NCI-H524 treated with DMSO at 0.1 percent for 48 hours (cell line): ENCODE results near the gene DCAF7.

Experiments
- DNase-seq: peaks from one replicate; lab custom pipeline; 2025; lab: John Stamatoyannopoulos, UW

The DCAF7 gene

DNA sequence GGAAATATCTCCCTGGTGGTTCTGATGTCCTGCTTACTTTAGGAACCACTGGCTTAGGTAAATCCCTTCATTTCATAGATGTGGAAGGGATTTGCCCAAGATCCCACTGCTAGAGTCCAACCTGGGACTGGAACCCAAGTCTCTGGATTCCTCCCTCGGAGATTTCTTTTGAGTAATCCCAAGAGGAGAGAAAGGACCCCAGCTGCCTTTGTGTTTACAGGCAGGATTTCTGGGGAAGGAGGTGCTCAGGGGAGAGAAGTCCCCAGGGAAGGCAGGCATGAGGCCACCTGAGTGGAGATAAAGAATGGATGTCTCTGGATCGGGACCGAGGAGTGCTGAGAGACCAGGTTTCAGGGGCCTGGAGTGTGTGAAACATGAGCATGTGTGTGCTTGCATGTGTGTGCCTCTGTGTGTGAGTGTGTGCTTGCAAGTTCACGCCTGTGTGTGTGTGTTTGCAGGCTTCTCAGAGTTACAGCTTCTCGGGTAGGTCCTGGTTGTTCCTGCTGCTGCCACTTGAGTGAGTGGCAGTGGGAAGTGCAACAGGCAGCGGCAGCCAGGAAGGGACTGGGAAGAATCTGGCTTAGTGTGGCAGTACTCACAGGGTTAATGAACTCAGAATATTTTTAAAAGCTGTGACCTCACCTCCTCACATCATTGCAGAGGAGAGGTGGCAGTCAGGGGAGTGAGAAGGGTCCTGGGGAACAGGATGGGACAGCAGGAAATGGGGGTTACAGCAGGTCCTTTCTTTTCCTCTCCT is 24.9 kb upstream of the DCAF7 start:
- no peak for DNase-seq

DNA sequence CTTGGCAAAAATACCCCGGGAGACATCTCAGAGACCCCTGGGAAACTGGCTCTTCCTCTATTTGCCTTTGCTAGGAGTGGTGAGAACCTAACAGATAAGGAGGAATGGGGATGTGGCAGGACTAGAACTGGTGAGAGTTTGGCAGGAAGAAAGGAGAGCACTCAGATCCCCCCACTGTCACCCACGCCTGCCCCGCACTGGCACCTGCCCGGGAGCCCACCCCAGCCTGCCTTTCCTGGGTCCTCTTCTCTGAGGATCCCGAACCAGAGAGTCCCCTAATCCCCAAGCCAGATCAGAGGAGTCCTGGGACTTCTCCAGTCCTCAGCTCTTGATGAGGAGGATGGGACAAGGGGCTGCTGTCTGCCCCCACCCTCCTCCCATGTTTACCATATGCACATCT is 23.4 kb upstream of the DCAF7 start:
- DNase-seq, result no peak

DNA sequence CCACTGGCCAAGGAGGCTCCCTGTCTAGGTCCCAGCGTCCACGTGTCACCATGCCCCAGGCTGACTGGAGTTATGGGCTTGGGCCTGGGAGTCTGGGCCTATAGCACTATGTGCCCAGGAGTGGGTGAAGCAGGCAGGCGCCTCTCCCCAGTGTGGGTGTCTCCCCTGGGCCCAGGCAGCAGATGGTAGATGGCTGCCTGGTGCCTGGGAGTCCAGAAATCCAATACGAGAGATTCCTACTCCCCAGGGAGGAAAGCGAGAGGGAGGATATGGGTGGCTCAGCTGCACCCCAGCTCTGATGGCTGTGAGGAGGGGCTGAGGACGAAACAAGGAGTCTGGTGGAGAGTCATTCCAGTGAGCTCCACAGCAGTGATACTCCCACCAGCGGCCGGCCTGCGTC is 22.1 kb upstream of the DCAF7 start:
- no peak for DNase-seq

DNA sequence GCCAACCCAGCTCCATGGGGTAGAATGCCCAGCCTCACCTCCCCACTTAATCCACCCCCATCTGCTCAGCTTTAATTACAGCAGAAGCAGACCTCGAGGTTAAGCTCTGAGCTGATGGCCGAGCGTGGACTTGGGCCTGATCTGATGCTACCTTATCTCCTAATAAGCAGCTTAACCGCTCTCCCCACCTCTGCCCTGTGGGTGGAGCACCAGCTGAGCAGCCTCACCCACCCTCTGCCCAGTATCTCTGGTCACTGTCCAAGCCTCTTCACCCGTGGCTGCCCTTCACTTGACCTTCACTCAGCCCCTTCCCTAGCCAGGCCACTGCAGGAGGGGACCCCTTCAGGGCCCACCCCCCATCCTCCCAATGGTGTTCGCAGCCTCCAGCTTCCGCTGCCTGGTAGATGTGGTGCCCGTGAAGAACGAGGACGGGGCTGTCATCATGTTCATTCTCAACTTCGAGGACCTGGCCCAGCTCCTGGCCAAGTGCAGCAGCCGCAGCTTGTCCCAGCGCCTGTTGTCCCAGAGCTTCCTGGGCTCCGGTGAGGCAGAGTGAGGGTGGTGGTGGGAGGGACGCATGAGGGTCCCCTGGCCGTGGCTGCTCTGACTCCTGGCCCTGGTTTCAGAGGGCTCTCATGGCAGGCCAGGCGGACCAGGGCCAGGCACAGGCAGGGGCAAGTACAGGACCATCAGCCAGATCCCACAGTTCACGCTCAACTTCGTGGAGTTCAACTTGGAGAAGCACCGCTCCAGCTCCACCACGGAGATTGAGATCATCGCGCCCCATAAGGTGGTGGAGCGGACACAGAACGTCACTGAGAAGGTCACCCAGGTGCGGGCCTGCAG is 20.3 kb upstream of the DCAF7 start:
- DNase-seq, result peak; percentile 77

DNA sequence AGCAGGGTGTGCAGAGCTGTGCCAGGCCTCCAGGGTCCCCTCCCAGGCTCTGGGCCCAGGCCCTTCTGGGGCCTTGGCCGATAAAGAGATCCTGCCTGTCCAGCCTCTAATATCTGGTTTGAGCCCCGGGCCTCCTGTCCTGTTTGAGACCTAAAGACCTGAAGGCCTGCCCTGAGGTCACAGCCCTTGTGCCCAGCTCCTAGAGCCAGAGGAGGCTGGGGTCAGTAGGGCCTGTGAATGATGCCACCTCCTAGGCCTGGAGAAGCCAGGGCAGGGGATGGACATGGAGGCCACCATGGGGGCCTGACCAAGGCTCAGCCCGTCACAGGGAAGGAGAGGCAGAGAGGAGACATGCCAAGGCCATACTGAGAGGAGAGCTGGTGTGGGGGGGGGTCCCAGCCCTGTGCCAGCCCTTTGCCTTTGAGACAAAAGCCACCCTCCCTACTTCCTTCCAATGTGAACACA is 19.7 kb upstream of the DCAF7 start:
- DNase-seq, result no peak

DNA sequence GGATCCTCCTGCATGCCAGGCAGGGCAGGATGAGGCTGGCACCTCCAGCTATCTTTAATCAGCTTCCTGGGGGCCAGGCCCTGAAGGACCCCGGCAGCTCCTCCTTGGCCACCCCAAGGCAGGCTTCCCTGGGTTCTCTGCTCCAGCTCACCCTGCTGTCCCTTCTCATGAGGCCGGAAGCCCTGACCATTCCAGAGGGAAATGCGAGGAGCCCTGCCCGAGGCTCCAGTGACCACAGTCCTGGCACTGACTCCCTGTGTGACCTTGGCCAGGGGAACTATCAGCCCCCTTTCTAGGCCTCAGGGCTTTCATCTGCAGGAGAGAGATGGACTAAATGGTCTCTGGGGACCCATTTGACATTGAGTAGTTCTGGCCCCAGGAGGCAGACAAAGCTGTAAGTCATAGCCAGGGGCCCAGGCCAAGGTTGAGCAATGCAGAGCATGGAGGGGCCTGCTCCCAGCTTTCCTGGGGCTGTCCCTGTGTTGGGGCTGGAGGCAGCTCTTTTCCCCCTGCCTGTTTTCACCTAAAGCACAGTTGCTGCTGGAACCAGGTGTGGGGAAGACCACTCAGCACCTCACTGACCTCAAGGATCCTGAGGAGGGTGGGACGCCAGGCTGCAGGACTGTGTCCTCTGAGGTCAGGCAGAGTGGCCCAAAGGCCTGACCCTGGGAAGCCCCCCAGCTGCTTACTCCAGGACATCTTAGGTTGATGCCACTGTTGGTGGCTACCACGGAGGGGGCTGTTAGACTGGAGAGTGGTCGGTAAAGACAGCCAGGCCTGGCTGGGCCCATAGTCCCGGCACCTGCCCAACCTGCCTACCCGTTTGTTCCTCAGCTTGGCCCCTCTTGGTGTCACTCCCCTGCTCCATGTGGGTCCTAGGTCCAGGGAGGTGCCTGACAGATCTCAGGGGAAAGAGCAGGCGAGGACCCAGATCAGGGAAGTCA is 19.0 kb upstream of the DCAF7 start:
- DNase-seq, result no peak

DNA sequence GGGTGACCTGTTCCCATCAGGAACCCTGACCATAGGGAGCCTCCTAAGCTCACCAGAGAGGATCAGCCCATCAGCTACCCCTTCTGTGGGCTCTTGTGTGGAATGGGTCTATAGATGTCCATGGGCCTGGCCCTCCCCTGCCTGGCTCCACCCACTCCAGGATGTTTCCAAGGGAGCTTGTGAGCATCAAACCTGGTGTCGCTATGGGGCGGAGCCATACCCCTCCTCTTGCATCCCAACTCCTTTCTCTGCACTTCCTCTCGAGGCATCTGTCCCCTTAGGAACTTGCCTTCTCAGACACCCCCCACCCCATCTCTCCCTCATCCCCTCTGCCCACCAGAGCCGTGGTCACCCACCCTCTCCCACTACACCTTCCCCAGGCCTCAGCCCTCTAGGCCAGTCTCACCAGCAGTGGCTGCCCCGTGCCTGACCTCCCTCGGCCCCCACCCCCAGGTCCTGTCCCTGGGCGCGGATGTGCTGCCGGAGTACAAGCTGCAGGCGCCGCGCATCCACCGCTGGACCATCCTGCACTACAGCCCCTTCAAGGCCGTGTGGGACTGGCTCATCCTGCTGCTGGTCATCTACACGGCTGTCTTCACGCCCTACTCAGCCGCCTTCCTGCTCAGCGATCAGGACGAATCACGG is 16.7 kb upstream of the DCAF7 start:
- DNase-seq, result no peak

DNA sequence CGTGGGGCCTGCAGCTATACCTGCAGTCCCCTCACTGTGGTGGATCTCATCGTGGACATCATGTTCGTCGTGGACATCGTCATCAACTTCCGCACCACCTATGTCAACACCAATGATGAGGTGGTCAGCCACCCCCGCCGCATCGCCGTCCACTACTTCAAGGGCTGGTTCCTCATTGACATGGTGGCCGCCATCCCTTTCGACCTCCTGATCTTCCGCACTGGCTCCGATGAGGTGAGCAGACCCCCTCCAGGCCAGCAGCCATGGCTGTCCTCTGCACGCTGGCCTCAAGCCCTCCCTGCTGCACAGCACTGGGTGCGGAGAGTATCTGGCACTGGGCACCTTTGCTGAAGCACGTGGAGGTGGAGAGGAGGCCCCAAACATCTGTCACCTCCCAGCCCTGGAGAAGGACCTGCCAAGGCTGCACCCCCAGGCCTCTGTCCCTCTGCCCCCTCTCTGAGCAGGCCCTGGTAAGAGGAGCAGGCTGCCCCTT is 16.2 kb upstream of the DCAF7 start:
- DNase-seq, result no peak

DNA sequence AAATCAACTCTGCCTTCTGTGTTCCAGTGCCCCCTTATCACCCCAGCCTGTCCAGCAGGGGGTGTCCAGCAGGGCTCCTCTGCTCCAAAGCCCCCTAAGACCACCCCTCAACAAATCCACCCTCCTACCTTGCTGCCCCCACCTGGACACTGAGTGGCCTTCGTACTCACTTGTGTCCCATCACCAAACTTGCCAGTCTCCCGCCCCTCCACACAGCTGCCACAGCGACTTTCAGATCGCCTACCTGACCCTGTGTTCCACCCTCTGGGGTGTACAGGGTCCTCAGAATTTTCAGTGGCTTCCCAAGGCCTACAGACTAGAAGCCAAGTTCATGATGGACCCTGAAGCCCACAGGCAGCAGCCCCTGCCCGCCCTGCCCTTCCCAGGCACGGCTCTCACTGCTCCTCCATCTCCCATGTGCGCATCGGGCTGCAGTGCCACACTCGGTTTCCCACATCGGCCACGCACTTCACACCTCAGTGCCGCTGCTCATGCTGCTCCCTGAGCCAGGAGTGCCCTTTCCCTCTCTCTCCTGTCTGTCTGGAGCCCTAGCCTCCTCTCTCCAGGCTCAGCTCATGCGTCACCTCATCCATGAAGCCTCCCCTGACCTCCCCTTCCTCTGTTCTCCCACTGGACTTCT is 15.3 kb upstream of the DCAF7 start:
- no peak for DNase-seq

DNA sequence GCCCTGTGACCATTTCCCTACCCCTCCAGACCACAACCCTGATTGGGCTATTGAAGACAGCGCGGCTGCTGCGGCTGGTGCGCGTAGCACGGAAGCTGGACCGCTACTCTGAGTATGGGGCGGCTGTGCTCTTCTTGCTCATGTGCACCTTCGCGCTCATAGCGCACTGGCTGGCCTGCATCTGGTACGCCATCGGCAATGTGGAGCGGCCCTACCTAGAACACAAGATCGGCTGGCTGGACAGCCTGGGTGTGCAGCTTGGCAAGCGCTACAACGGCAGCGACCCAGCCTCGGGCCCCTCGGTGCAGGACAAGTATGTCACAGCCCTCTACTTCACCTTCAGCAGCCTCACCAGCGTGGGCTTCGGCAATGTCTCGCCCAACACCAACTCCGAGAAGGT is 14.6 kb upstream of the DCAF7 start:
- DNase-seq, result no peak

DNA sequence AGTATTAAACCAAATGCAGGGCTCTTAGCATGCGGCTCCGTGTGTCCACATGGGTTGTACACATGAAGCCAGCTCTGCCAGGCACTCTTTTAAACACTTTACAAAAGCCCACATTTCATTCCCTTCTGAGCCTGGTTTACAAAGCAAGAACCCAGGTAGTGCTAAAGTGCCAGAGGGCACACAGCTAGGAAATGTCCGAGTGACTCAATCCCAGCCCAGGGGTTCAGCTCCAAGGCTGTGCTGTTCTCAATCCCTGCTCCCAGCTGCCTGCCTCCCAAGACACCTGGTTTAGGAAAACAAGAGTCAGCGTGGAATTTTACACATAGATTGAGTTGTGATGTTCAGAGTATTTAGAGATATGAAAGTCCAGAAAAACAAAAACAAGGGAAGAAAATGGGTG is 13.3 kb upstream of the DCAF7 start:
- no peak for DNase-seq

DNA sequence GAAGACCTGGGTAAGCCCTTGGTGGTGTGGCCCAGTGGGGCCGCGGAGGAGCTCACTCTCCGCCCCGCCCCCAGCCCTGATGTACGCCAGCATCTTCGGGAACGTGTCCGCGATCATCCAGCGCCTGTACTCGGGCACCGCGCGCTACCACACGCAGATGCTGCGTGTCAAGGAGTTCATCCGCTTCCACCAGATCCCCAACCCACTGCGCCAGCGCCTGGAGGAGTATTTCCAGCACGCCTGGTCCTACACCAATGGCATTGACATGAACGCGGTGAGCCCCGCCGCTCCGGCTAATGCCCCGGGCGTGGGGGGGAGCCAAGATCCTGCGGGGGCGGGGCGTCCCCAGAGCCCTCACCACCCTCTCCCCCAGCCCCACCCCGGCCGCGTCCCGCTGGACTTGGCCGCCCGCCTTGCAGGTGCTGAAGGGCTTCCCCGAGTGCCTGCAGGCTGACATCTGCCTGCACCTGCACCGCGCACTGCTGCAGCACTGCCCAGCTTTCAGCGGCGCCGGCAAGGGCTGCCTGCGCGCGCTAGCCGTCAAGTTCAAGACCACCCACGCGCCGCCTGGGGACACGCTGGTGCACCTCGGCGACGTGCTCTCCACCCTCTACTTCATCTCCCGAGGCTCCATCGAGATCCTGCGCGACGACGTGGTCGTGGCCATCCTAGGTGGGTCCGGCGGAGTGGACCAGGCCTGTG is 12.1 kb upstream of the DCAF7 start:
- DNase-seq, result no peak

DNA sequence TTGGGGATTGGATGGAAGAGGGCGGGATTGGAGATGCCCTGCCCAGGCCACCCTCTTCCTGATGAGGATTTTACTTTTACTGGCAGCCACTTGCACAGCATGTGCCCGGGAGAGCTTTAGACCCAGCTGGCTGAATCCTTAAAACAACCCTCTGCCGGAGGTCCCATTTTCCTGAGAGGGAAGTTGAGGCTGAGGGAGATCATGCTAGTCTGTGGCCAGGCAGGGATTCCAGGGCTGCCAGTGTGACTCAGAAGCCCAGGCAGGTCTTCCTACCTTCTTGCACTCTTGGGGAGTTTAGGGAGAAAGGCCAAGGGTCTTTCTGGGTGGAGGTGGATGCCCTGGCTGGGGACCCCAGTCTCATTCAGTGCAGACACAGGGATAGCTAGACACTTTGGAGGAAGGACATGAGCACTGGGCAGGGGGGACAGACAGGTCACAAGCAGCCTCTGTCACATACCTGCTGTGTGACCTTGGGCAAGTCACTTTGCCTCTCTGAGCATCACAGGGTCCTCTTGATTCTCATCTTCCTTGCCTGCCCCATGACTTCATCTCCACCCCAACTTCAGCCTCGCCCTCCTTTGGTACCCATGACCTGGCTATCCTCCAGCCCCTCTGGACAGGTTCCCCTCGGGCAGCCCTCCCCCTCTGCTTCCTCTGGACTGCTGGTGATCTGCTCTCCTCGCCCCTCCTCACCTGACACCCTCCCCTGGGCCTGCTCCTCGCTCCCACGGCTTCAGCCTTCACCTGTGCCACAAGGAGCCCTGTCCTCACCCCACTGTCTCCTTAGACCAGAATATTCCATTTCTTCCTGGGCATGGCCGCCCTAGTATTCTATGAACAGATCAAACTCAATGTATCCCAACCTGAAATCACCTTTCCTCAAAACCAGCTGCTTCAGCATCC is 11.3 kb upstream of the DCAF7 start:
- DNase-seq, result no peak

DNA sequence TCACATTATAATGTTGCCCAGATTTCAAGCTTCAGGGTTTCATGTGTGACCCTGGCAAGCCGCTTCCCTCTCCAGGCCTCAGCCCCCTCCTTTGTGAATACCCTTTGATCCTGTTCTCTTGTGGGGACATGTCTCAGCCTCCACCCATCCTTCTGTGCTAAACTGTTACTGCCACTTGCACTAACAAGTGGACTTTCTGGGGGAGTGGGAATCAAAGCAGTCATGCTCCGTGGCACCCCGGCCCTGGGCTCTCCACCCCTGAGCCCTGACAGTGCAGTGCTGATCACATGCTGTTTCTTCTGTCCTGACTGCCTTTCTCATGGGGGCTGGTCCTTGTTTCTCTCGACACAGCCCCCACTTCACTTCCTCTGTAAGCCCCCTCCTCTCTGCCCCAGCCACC is 9.7 kb upstream of the DCAF7 start:
- no peak for DNase-seq

DNA sequence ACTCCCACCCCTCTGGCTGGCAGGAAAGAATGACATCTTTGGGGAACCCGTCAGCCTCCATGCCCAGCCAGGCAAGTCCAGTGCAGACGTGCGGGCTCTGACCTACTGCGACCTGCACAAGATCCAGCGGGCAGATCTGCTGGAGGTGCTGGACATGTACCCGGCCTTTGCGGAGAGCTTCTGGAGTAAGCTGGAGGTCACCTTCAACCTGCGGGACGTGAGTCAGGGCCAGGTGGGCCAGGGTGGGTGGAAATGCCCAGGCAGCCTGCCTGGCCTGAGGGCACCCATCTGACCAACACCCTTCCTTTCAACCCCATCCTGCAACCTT is 8.1 kb upstream of the DCAF7 start:
- DNase-seq, result no peak

DNA sequence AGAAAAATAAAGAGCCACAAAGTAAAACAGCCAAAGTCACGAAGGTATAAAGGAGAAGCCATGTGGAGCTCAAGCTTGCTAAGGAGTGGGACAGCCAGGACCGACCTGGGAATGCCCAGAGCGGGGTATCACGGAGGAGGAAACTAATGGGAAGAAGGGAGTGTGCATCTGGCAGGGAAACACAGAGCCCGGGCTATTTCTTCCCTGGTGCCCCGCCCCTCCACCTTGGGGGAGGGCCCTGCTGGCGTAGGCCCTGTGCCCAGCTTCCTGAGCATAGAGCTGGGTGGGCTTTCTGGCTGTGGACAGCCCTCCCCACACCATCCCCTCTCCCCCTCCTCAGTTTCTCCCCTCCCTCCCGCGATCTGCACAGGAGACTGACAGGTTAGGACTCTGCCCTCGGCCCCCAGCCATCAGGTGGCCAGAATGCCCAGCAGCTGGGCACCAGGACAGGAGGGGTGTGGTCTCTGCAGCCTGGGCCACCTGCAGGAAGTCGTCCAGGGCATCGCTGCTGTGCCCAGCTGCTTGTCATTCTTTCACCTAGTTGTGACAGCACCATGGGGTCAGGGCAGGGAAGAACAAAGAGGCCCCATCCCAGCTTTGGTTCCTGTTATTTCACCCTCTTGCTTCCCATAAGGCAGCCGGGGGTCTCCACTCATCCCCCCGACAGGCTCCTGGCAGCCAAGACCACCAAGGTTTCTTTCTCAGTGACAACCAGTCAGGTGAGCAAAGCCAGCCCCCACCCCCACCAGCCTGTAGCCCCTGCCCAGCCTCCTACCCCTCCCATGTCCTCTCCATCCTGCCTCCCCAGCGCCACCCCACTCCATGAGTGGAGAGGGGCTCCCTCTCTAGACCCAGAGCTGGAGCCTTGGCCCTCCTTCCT is 7.1 kb upstream of the DCAF7 start:
- no peak for DNase-seq

DNA sequence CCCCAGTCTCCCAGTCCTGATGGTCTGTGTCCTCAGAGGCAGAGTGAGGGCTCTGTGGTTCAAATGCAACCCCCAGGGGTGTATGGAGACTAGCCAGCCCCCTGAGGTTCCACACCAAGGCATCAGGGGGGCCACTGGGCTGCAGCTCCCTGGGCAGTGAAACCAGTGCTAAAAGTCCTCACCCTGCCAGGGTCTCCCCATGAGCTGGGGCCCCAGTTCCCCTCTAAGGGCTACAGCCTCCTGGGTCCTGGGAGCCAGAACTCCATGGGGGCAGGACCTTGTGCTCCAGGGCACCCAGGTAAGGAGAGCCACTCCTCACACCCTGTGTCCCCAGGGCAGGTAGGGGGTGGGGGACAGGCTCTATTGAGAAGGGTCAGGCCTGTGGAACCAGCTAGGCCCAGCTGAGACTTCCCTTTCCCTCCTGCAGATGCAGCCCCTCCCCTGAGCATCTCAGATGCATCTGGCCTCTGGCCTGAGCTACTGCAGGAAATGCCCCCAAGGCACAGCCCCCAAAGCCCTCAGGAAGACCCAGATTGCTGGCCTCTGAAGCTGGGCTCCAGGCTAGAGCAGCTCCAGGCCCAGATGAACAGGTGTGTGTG is 6.4 kb upstream of the DCAF7 start:
- DNase-seq, result no peak
